Liver (tissue), 9 donors: ENCODE data around the gene ANO7. TPM values are rescaled to one million over a fixed set of nuclear protein-coding genes. Genes with fewer than 3 reads are reported as not detected.

Experiments used
- DNase-seq: peaks from one replicate; pipeline ENCODE4 v3.0.0-alpha.2; 2017; ENCODE audit warnings: low spot score
- H3K27ac ChIP-seq, 2 donors: one replicate each; pipeline ENCODE4 v1.7.0; 2013; ENCODE audit warnings: inconsistent platforms in 2 of 2, low read length in 2 of 2, control low read depth in 1 of 2, low read depth in 1 of 2, mild to moderate bottlenecking in 1 of 2
- H3K27me3 ChIP-seq, 4 donors: one replicate each; pipeline versions ENCODE4 v1.6.1 to v1.7.0; 2013; ENCODE audit warnings: low read length in 3 of 4, inconsistent platforms in 1 of 4, mild to moderate bottlenecking in 1 of 4, moderate library complexity in 1 of 4; ENCODE audit not compliant: control insufficient read depth in 4 of 4, insufficient read depth in 4 of 4
- H3K36me3 ChIP-seq, 4 donors: one replicate each; pipeline versions ENCODE4 v1.6.1 to v1.7.0; 2013; ENCODE audit warnings: low read length in 3 of 4, mild to moderate bottlenecking in 3 of 4, low read depth in 1 of 4, moderate library complexity in 1 of 4; ENCODE audit not compliant: control insufficient read depth in 4 of 4, insufficient read depth in 3 of 4
- H3K4me1 ChIP-seq, 4 donors: one replicate each; pipeline versions ENCODE4 v1.6.1 to v1.7.0; 2013; ENCODE audit warnings: low read length in 3 of 4, mild to moderate bottlenecking in 3 of 4, moderate library complexity in 1 of 4; ENCODE audit not compliant: control insufficient read depth in 4 of 4, insufficient read depth in 4 of 4
- H3K4me3 ChIP-seq, 3 donors: one replicate each; pipeline versions ENCODE4 v1.6.1 to v1.7.0; 2013; ENCODE audit warnings: low read length in 3 of 3, control low read depth in 1 of 3, low read depth in 1 of 3, mild to moderate bottlenecking in 1 of 3
- H3K9ac ChIP-seq, 2 donors: one replicate each; pipeline ENCODE4 v1.7.0; 2013; ENCODE audit warnings: low read length in 2 of 2, mild to moderate bottlenecking in 2 of 2, moderate library complexity in 2 of 2, control low read depth in 1 of 2, low read depth in 1 of 2
- H3K9me3 ChIP-seq, 4 donors: one replicate each; pipeline versions ENCODE4 v1.6.1 to v1.7.0; 2013; ENCODE audit warnings: low read length in 3 of 4; ENCODE audit not compliant: control insufficient read depth in 4 of 4
- EGR1 ChIP-seq, 2 donors: IDR thresholded peaks; 2 replicates each; pipeline ENCODE4 v1.6.1; 2016 to 2018; ENCODE audit warnings: antibody characterized with exemption in 2 of 2, low read depth in 2 of 2
- FOXA1 ChIP-seq: IDR thresholded peaks from 2 replicates; pipeline ENCODE4 v1.6.1; 2016; ENCODE audit warnings: antibody characterized with exemption
- FOXA2 ChIP-seq: IDR thresholded peaks from 2 replicates; pipeline ENCODE4 v1.6.1; 2016; ENCODE audit warnings: antibody characterized with exemption
- HNF4G ChIP-seq: IDR thresholded peaks from 2 replicates; pipeline ENCODE4 v1.6.1; 2016; ENCODE audit warnings: antibody characterized with exemption
- RAD21 ChIP-seq, 2 donors: IDR thresholded peaks; 2 replicates each; pipeline ENCODE4 v1.6.1; 2016; ENCODE audit warnings: antibody characterized with exemption in 2 of 2, mild to moderate bottlenecking in 2 of 2
- RXRA ChIP-seq, 2 donors: IDR thresholded peaks; 2 replicates each; pipeline ENCODE4 v1.6.1; 2017 to 2018; ENCODE audit warnings: antibody characterized with exemption in 2 of 2, mild to moderate bottlenecking in 1 of 2
- SP1 ChIP-seq: IDR thresholded peaks from 2 replicates; pipeline ENCODE4 v1.6.1; 2018; ENCODE audit warnings: antibody characterized with exemption, mild to moderate bottlenecking
- TAF1 ChIP-seq: conservative IDR thresholded peaks from 2 replicates; pipeline ENCODE4 v1.6.1; 2016; ENCODE audit warnings: antibody characterized with exemption, mild to moderate bottlenecking
- YY1 ChIP-seq: IDR thresholded peaks from 2 replicates; pipeline ENCODE4 v1.6.1; 2016; ENCODE audit warnings: antibody characterized with exemption, mild to moderate bottlenecking
- WGBS: extraction: QIAGEN DNeasy Blood & Tissue Kit; methylation state at CpG from one replicate; pipeline ENCODE4 v1.1.7; 2013; 5-methylcytosine and 5-hydroxymethylcytosine counted together
- polyA plus RNA-seq, 2 donors: library from polyadenylated mRNA; stranded (reverse) in 1 of 2; unstranded in 1 of 2; fragments of 200-250 nt in 1 of 2; fragments of >200 nt in 1 of 2; fragmentation: Nextera tagmentation in 1 of 2; extraction: Ambion mirVana in 1 of 2; gene quantifications; one replicate each; pipeline versions ENCODE4 v1.2.1 to v1.2.3, GENCODE V29; 2013 to 2015
- total RNA-seq, 2 donors: library from RNA; depleted of rRNA; stranded (reverse); fragments of >200 nt; gene quantifications; one replicate each; pipeline ENCODE4 v1.2.3, GENCODE V29; 2014
- TF ChIP-seq, protein P1 (sequence below): IDR thresholded peaks from 2 replicates; pipeline ENCODE4 v1.6.1; 2016; ENCODE audit warnings: antibody characterized with exemption
- TF ChIP-seq, protein P2 (sequence below): IDR thresholded peaks from 2 replicates; pipeline ENCODE4 v1.6.1; 2016; ENCODE audit warnings: antibody characterized with exemption, mild to moderate bottlenecking
- TF ChIP-seq, protein P3 (sequence below): IDR thresholded peaks from 2 replicates; pipeline ENCODE4 v1.6.1; 2016; ENCODE audit warnings: antibody characterized with exemption
- TF ChIP-seq, protein P4 (sequence below): fragments of 150-350 bp; IDR thresholded peaks from 2 replicates; pipeline ENCODE4 v1.5.1; 2017; ENCODE audit warnings: improper control_type of control experiment, low read depth, low read length; ENCODE audit not compliant: missing input control
- TF ChIP-seq, protein P5 (sequence below): IDR thresholded peaks from 2 replicates; pipeline ENCODE4 v1.6.1; 2016; ENCODE audit warnings: antibody characterized with exemption
- donor health status: healthy.
- donor health status: healthy.
- donor health status: healthy.
- donor health status: healthy.
- donor health status: healthy.

Gene ANO7
- total and polyA plus RNA-seq, 4 donors: 0.25 to 0.70 (median 0.45) TPM

DNA sequence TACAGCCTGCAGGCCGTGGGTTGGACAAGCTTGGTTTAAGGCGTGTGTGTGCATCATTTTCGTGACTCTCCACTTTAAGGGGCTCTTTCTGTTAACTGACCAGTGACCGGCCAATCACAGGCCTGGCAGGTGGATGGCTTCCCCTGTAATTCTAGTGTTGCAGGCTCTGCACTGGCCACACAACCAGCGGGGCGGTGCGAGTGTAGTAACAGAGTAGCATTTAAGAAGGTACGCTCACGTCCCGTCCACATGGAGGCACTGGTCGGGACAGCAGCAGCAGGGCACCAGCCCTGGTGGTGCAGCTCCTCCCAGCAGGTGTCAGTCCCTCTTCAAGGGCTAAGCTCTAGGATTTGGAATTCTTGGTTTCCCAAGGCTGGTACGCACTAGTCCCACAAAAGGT lies 8.0 kb upstream of the ANO7 start:
- no peaks in the 10 kb centered on the region for H3K9me3 ChIP-seq
- no peaks in the 10 kb centered on the region for H3K27me3 ChIP-seq
- peaks cover 0 to 23% (median 12%) of the 10 kb centered on the region in 4 donors for H3K36me3 ChIP-seq
- no peak overlapping the region for H3K27ac ChIP-seq
- no peak for DNase-seq
- no peak overlapping the region for H3K4me3 ChIP-seq
- 98% methylated on average over 12 of the region's 12 CpGs for WGBS
- TF ChIP-seq EGR1 (IDR thresholded peaks at IDR 0.05; ENCODE audit: low read depth in 2 of 2) (no peak), RXRA (IDR thresholded peaks at IDR 0.05) (no peak), RAD21 (IDR thresholded peaks at IDR 0.05) (no peak), FOXA2 (no peak), YY1 (no peak), HNF4G (no peak)
- TF ChIP-seq, protein P1, sequence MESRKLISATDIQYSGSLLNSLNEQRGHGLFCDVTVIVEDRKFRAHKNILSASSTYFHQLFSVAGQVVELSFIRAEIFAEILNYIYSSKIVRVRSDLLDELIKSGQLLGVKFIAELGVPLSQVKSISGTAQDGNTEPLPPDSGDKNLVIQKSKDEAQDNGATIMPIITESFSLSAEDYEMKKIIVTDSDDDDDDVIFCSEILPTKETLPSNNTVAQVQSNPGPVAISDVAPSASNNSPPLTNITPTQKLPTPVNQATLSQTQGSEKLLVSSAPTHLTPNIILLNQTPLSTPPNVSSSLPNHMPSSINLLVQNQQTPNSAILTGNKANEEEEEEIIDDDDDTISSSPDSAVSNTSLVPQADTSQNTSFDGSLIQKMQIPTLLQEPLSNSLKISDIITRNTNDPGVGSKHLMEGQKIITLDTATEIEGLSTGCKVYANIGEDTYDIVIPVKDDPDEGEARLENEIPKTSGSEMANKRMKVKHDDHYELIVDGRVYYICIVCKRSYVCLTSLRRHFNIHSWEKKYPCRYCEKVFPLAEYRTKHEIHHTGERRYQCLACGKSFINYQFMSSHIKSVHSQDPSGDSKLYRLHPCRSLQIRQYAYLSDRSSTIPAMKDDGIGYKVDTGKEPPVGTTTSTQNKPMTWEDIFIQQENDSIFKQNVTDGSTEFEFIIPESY: no peak
- TF ChIP-seq, protein P2, sequence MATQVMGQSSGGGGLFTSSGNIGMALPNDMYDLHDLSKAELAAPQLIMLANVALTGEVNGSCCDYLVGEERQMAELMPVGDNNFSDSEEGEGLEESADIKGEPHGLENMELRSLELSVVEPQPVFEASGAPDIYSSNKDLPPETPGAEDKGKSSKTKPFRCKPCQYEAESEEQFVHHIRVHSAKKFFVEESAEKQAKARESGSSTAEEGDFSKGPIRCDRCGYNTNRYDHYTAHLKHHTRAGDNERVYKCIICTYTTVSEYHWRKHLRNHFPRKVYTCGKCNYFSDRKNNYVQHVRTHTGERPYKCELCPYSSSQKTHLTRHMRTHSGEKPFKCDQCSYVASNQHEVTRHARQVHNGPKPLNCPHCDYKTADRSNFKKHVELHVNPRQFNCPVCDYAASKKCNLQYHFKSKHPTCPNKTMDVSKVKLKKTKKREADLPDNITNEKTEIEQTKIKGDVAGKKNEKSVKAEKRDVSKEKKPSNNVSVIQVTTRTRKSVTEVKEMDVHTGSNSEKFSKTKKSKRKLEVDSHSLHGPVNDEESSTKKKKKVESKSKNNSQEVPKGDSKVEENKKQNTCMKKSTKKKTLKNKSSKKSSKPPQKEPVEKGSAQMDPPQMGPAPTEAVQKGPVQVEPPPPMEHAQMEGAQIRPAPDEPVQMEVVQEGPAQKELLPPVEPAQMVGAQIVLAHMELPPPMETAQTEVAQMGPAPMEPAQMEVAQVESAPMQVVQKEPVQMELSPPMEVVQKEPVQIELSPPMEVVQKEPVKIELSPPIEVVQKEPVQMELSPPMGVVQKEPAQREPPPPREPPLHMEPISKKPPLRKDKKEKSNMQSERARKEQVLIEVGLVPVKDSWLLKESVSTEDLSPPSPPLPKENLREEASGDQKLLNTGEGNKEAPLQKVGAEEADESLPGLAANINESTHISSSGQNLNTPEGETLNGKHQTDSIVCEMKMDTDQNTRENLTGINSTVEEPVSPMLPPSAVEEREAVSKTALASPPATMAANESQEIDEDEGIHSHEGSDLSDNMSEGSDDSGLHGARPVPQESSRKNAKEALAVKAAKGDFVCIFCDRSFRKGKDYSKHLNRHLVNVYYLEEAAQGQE: no peak
- TF ChIP-seq, protein P3, sequence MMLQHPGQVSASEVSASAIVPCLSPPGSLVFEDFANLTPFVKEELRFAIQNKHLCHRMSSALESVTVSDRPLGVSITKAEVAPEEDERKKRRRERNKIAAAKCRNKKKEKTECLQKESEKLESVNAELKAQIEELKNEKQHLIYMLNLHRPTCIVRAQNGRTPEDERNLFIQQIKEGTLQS: no peak
- no peak overlapping the region for H3K9ac ChIP-seq
- H3K4me1 ChIP-seq: no peaks in the 10 kb centered on the region

DNA sequence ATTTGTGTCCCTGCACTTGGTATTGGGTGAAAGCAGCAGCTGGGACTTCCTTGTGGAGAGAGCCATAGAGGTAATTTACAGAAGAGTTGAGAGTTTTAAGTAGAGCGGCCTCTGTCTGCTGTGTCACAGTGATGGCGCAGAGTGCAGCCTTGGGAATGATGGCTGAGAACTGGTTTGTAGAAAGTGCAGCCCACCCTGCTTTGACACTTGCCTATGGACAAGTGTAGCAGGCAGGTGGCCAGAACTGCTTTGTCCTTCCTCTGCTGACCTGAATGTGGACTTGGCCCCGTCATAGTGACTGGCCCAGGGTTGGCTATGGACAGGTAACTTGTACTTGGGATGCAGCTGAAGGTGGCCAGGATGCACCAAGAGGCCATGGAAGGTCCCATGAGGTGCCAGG lies 6.4 kb upstream of the ANO7 start:
- no peak for DNase-seq
- Histone ChIP-seq H3K4me1 (no peaks in the 10 kb centered on the region), H3K9ac (no peak overlapping the region), H3K27me3 (no peaks in the 10 kb centered on the region), H3K27ac (no peak overlapping the region), H3K36me3 (peaks cover 0 to 23% (median 11%) of the 10 kb centered on the region in 4 donors), H3K4me3 (no peak overlapping the region), H3K9me3 (no peaks in the 10 kb centered on the region)
- TF ChIP-seq, protein P1: no peak
- TF ChIP-seq FOXA1 (no peak), HNF4G (no peak), EGR1 (IDR thresholded peaks at IDR 0.05; ENCODE audit: low read depth in 2 of 2) (no peak), RXRA (IDR thresholded peaks at IDR 0.05) (no peak), YY1 (no peak), SP1 (no peak), TAF1 (no peak), FOXA2 (no peak)
- TF ChIP-seq, protein P2: no peak
- TF ChIP-seq, protein P3: no peak
- TF ChIP-seq, protein P4, sequence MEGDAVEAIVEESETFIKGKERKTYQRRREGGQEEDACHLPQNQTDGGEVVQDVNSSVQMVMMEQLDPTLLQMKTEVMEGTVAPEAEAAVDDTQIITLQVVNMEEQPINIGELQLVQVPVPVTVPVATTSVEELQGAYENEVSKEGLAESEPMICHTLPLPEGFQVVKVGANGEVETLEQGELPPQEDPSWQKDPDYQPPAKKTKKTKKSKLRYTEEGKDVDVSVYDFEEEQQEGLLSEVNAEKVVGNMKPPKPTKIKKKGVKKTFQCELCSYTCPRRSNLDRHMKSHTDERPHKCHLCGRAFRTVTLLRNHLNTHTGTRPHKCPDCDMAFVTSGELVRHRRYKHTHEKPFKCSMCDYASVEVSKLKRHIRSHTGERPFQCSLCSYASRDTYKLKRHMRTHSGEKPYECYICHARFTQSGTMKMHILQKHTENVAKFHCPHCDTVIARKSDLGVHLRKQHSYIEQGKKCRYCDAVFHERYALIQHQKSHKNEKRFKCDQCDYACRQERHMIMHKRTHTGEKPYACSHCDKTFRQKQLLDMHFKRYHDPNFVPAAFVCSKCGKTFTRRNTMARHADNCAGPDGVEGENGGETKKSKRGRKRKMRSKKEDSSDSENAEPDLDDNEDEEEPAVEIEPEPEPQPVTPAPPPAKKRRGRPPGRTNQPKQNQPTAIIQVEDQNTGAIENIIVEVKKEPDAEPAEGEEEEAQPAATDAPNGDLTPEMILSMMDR: no peak
- TF ChIP-seq, protein P5, sequence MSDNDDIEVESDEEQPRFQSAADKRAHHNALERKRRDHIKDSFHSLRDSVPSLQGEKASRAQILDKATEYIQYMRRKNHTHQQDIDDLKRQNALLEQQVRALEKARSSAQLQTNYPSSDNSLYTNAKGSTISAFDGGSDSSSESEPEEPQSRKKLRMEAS: no peak
- 97% methylated on average over 3 of the region's 3 CpGs for WGBS
